ENCODE data around the gene ARPC4.
"Not testable (repeated sequence)": the region's sequence is repeated elsewhere in the genome, so short reads cannot be mapped to it uniquely, and the experiment has no call there.

The ARPC4 gene

DNA sequence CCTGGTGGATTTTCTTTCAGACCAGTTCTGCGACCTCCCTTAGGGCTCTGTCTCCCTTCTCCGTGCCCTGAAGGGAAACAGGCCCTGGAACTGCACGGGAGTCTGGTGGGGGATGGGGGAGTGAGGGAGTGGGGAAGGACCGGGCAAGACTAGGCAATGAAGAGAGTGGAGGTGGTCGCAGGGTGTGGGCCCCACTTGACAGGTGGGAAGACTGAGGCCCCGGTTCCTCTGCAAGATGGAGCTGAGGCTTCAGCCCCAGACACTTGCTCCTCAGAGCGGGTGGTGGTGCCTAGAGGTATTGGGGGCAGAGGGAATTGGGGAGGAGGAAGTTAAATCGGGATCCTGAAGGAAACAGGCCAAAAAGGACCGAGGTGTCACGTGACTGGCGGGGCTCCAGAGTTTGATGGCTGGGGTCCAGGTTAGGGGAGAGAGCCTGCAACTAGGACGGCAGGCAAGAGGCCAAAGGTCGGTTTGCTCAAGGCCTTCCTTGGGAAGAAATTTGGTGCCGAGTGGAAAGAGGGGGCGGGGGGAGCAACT is 22.5 kb upstream of the ARPC4 start:
- DNase-seq = no peak

DNA sequence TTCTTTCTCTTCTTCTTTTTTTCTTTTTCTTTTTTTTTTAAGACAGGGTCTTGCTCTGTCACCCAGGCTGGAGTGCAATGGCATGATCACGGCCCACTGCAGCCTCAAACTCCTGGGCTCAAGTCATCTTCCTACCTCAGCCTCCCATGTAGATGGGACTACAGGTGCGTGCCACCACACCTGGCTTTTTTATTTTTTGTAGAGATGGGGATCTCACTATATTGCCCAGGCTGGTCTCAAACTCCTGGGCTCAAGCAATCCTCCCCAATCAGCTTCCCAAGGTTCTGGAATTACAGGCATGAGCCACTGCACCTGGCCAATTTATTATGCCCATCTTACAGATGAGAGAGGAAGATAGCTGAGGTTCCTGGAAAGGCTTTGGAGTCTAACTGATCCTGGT is 21.9 kb upstream of the ARPC4 start:
- not testable (repeated sequence) for DNase-seq

DNA sequence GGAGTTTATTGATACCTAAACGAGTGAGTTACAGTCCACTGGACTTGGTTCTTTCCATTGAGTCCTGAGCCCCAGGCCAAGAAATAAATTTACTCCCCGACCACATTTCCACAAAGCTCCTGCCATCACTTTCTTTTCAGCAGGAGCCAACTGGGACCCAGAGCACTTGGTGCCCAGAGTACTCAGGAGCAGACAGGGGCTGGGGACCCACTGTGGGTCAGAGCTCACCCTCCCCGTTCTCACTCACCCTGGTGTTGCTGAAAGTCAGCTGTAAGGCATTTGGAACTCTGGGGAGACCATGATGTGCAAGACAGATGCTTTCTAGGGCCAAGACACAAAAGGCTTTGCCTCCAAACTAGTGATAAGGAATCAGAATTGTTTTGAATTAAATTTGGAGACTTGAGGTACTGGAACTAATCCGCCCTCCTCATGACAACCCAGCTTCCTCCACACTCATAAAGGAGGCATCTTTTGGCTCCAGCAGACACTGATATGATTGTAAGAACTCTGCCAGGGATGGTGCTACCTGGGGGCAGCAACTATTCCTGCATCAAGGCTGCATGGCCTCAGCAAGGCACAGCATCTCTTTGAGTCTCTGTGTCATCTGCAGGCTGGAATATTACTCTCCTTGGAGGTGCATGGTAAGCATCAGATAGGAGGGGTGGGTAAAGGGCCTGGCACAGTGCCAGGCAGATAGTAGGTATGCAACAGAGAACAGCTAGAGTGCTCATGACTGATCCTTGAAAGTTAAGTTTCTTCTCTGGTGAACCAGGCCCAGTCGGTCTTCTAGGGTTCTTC is 15.8 kb upstream of the ARPC4 start:
- no peak for DNase-seq

DNA sequence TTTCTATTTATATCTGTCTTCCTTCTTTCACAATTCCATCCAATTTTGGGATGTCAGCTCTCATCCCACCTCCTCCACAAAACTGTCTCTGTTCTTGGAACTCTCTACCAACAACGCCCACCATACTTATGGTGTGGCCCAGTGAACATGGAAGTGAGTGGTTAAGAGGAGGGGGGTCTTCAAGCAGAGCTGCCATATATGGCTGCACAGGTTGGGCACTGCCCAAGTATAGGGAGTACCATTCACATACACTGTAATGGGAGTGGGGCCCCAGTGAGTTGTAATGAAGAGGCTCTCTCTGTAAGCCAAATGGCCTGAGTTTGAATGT is 15.2 kb upstream of the ARPC4 start:
- no peak for DNase-seq

DNA sequence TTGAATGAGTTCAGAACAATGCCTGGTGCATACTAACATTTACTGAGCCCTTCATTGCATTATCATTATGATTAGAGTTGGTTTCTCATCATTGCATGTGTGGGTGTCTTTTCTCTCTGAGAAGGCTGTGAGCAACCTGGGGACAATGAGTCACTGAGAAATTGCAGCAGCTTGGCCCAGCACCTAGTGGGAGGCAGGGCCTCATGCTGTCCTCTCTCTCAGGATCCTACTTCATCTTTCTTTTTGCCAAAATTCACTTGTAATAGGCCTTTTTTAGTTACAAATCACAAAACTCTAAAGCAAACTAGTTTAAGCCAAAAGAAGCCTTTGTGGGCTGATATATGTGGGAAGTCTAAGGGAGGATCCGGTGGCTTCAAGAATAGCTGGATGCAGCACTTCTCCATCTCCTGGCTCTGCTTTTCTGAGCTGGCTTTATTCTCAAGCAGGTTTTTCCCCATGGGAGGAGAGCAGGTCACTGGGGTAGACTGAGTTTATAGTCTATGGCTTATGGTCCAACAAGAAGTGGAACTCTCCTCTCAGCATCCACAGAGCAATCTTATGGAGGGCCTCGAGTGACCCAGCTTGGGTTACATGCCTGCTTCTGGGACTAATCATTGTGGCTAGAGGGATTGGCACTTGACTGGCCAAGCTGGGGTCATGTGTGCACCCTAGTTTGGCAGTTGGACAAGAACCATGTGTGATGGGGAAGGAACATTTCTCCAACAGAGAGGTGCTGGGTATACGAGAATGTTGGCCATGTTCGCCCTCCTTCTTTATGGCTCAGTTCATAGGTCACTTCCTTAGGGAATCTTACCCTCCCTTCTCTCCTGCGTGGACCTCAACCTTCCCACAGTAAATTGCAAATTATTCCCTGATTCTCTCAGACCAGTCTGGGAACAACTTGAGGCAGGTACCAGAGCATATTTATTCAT is 14.5 kb upstream of the ARPC4 start:
- no peak for DNase-seq

DNA sequence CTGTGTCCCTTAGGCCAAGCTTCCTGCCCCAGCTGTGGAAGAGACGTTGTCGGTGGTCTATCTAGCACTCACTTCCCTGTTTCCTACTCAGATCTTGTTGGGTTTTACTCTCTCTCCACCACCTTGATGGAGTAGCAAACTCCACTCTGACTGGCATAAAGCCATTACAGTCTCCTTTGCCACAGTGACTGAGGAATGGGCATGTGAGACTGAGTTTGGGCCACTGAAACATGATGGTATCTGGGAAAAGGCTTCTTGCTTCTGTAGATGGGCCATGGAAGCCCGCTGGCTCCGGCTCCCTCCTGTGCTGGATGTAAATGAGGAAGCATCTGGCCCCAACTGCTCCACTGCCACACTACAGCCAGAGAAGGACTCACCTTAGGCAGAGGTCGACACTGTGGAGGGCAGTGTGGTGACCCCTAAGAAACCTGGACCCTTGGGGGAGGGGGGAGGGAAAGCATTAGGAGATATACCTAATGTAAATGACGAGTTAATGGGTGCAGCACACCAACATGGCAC is 13.7 kb upstream of the ARPC4 start:
- no peak for DNase-seq

DNA sequence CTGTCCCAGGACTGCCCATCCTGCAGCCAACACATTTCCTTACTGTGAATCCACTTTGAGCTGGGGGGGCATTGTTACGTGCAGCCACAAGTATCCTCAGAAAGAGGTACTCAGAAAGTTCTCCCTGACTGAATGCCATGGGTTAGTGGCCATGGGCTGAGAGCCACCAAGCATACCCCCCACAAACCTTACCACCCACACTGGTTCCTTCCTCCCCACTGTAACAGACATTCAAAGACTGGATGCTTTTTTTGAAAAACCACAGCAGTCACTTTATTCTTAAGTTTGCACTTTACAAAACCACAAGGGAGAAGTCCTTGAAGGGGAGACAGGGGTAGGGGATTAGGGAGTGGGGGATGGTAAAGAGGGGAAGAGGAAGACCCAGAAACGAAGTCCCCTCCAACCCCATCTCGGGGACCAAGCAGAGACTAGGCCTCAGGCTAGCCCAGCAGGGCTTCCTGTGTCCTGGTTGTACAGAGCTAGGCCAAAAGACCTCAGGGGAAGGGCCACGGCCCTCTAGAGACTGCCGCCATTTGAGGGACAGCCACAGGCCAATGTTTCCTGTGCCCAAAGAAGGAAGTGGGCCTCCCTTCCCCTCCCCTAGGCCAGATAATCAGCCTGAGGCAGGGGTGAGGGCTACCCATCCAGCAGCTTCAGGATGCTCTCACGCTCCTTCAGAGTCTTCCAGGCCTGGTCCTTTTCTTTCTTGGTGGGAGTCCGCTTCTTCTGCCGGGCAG is 13.0 kb upstream of the ARPC4 start:
- DNase-seq = no peak

DNA sequence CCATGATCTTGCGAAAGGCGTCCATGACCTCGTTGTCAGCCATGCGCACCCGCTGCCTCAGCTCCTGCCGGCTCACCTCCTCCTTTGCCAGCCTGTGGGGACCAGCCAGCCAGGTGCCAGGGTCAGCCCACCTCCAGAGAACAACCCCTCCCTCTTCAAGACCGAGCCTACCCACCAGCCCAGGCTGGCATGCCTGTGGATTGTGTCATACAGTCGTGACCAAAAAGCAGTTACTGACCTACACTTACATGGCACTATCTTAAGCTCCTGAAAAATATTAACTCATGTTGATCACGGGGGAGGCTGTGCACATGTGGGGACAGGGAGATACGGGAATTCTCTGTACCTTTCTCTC is 12.4 kb upstream of the ARPC4 start:
- DNase-seq = no peak

DNA sequence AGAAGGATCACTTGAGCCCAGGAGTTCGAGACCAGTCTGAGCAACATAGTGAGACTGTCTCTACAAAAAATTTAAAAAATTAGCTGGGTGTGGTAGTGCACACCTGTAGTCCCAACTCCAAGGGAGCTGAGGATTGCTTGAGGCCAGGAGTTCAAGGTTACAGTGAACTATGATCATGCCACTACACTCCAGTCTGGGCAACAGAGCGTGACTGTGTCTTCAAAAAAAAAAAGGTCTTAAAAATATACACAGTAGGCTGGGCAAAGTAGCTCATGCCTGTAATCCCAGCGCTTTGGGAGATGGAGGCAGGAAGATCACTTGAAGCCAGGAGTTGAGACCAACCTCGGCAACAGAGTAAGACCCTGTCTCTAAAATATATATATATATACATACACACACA is 12.0 kb upstream of the ARPC4 start:
- DNase-seq = no peak

DNA sequence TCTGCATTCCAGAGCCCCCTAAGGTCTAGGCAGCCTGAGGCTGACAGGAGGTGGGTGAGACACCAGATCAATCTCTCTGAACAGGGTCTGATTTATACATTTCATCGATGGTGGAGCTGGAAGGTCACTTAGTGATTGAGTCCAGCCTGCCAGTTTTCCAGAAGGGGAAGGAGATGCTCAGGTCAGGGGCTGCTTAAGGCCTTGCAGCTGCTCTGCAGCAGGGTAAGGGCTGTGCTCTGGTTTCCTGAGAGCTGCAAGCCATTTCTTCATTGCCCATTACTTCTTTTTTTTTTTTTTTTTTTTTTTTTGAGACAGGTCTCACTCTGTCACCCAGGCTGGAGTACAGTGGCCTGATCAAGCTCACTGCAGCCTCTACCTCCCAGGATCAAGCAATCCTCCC is 11.3 kb upstream of the ARPC4 start:
- no peak for DNase-seq

DNA sequence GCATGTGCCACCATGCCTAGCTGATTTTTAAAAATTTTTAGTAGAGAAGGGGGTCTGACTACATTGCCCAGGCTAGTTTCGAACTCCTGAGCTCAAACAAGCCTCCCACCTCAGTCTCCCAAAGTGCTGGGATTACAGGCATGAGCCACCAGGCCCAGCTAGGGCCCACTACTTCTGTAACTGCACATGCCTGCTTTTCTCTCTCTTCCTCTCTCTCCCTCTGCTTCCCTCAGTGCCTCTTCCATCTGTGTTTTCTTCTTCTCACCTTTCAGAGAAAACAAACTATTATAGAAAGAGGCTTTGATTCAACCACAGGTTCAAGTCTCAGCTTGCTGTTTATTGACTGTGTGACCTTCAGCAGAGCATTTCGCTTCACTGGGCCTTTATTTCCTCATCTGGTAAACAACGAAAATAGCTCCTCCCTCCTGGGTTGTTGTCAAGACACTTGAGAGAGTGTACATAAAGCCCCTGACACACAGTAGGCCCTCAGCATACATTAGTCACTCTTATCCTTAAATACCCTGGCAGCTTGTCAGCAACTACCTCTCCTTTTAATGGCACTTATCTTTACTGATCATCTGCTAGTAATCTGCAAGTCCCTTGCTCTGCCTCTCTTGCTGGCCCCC is 10.8 kb upstream of the ARPC4 start:
- no peak for DNase-seq

DNA sequence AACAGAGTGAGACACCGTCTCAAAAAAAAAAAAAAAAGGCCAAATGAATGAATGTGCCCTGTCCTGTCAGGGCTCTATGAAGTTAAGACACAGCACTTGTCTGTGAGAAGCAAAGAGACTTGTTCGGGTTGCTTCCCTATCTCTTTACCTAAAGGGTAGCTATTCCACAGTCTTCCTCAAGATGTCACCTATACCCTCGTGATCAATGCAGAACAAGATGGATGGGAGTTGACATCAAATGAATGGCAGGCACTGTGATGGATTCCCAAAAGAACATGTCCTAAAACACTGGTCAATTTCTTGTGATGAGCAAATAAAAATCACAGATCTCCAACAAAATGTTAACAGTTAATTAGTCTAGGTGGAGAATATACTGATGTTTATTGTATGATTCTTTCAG is 10.1 kb upstream of the ARPC4 start:
- no peak for DNase-seq

DNA sequence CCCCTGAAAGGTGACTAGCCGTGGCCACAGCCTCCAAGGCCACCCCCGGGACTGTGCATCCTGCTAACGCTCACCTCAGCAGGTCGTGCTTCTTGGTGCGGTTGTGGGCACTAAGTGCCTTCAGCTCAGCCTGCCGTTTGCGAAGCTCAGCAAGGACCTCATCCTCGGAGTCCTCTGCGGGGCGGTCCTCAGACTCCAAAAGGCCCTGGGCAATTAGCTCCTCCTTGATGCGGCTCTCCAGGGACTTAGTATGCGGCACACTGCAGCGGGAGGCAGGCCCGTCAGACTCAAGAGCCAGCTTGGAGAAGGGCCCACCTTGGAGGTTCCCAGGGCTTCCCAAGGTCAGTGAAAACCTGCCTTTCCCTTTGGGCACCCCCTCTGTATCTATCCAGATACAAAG is 8.9 kb upstream of the ARPC4 start:
- no peak for DNase-seq

DNA sequence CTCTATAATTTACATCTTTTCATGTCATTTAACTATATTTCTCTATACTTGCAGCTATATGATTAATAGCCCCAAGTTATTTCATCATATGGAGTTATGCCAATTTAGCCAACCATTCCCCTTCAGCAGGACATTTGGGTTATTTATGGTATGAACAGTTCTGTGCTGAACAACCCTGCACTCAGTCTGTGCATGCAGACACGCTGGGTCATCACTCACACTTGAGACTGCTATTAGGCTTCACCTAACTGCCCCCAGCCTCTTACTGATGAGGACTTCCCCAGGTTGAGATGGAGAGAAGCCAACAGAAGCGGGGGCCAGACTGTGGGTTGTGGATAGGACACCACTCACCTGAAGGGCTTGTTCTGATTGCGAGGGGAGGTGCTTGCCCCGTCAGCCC is 7.9 kb upstream of the ARPC4 start:
- no peak for DNase-seq

DNA sequence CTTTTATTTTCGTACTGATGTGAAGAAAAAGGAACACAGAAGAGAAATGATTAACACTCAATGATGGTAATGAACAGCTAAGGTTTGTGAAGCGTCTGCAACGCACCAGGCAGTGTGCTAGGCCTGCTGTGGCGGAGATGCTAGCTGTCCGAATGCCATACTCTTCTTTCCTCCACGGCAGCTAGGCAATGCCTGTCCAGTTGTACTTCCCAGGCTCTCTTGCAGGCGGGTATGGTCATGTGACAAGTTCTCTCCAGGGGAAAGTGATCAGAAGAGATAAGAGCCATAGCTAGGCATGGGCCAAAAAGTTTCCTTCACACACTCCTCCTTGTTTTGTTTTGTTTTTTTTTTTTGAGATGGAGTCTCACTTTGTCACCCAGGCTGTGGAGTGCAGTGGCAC is 7.3 kb upstream of the ARPC4 start:
- DNase-seq = no peak

DNA sequence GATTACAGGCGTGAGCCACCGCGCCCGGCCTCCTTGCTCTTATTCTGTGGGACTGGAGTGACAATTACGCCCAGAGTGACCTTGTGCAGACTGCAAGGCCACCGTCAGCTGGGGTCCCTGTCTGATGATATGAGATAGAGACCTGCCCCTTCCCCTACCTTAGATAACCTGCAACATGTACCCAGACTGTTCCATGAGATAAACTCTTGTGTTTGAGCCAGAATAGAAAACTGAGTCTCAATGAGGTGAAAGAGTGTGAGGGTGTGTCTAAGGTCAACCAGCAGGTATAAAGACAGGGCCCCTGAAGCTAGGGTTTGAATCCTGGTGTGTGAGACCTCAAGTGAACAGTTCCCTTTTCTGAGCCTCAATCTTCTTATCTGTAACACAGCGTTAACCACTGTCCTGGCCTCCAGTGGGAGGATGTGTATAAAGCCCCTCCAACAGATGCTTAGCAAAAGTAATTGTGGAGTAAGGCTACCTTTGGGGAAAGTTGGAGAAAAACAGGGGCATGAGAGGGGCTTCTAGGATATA is 6.6 kb upstream of the ARPC4 start:
- DNase-seq = no peak

DNA sequence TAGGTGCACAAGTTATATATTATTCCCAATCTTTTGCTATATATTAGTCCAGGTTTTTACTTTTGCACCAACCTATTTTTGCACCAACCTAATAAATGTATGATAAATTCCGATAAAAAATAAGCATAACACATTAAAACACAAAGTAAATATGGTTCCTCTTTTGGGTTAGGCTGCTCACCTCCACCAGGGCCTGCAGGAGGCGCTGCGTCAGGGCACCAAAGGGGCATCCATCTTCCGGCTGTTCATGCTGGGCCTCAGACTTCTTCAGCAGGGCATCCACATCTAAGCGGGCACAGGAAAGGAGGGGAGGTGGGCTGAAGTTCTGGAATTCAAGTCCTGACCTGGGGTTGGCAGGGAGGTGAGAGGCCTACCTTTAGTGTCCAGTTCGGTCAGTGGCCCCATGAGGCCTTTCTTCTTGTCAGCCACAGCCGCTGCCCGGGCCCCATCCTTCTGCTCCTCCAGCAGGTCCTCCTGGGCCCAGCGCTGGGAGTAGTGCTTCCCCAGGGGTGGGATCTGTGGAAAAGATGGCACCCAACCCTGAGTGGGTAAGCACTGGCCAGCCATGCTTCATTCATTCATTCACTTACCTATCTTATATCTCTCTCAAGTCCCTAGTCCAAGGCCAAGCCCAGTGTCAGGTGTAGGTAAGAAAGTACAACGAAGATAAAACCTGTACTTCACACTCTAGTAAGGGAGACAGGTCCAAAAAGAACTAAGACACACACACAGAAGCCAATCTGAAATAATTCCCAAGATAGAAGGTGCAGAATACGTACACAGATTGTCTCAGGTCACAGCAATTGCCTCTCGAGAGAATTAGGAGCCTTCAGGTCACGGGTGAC is 5.8 kb upstream of the ARPC4 start:
- no peak for DNase-seq

DNA sequence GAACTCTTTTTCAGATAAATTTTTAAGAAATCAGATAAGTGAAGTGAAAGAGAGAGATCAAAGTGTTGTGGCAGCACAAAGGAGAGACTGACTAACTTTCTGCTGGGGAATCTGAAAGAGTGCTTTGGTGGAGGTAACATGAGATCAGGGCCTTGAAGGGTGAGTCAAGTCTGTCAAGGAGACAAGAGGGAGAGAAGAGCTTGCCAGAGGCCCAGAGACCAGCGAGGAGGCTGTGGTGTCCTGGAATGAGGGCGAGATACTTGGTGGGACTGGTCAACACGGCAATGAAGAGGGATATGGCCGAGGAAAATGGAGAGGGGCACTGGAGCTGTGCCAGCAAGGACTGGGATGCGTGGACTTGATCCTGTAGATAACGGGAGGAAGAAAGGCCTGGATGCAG is 5.2 kb upstream of the ARPC4 start:
- no peak for DNase-seq

DNA sequence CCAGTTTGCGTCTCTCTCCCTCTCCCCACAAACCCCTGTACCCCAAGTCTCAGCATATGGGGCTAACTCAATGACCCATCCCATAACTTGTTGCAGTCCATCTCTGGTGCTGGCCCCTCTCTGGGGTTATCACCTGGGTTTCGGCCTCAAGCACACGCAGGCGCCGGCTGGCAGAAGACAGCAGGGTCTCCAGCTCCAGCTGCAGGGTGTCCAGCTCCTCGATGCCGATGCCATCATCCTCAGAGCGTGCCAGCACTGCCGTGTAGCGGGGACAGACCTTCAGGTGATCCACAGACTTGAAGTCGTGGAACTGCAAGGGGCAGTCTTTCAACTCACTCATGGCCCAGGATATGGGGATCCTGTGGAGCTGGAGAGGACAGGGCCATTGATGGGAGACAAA is 1.8 kb upstream of the ARPC4 start:
- DNase-seq = no peak

DNA sequence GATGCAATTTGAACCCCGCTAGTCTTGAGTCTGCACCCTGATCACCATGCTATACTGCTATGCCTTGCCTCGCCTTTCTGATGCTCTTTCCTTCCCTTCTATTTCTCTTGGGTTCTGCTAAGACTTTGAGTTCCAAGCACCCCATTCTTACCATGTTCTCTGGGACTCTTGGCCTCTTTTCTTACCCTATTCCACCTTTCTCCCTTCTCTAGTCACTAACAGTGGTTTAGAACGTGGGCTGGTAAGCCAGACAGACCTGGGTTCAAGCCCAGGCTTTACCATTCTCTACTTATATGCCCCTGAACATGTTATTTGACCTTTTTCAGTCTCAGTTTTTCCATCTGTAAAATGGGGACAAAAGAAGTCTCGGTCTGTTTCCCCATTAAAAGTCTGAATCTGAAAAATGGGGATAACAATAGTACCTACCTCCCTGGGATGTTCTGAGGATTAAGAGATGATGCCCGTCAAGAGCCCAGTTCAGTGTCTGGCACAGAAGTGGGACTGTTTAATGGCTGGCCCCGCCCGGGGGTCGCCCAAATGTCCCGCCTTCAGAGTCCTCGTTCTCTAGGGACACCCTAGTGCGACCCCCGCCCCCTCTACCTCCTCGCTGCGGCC is 985 bp upstream of the ARPC4 start:
- DNase-seq = no peak

DNA sequence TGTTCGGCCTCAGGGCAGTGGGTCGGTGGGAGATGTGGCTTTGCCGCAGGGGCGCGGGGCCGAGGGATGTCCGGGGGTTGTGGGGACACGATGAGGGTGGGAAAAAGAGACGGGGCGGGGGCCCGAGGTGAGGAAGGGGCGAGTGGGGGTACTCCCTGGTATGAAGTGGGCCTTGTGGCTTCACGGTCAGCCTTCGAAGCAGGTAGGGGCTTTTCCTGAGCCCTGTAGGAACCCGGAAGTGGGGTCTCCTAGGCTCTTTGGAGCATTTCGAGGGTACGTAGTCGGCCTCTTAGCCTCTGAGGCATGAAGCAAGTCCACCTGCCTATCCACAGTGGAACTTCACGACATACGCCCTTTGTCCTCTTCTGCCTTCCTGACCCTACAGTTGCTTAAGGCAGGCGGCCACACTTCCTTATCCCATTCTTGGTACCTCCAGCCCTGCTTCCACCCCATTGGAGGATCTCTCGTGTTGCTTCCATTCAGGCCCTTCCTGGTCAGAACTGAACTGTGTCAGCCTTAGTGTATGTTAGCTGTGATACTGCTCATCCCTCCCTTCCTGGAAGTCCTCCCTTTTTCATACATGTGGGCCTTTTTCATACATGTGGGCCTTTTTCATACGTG is 389 bp downstream of the ARPC4 start:
- DNase-seq = no peak

Data from DMS 273 treated with DMSO at 0.1 percent for 48 hours (cell line).